RWPE2 (cell line): ENCODE results near the gene DTNBP1.

Experiments used
- ATAC-seq: fragments of 200-7000 bp; cut with Tn5 transposase; 3 replicates; pipeline ENCODE4 v1.9.1; 2021; ENCODE audit warnings: low read depth
- DNase-seq: peaks from one replicate; pipeline ENCODE4 v3.0.0-alpha.2; 2020; ENCODE audit warnings: low spot score
- H3K27ac ChIP-seq: fragments of 450-650 bp; 2 replicates; pipeline ENCODE4 v1.5.1; 2017; ENCODE audit warnings: mild to moderate bottlenecking; ENCODE audit not compliant: poor library complexity, severe bottlenecking
- H3K27me3 ChIP-seq: fragments of 250-450 bp; sonication (Bioruptor Pico); 2 replicates; pipeline ENCODE4 v1.5.1; 2021; ENCODE audit warnings: mild to moderate bottlenecking, moderate library complexity; ENCODE audit not compliant: insufficient read depth, poor library complexity, severe bottlenecking
- H3K36me3 ChIP-seq: fragments of 250-450 bp; sonication (Bioruptor Pico); 2 replicates; pipeline ENCODE4 v1.5.1; 2020; ENCODE audit warnings: low read depth, mild to moderate bottlenecking, moderate library complexity
- H3K4me1 ChIP-seq: fragments of 250-450 bp; sonication (Bioruptor Pico); 2 replicates; pipeline ENCODE4 v1.5.1; 2021; ENCODE audit warnings: mild to moderate bottlenecking, moderate library complexity; ENCODE audit not compliant: insufficient read depth, poor library complexity, severe bottlenecking
- H3K4me3 ChIP-seq: fragments of 250-450 bp; sonication (Bioruptor Pico); 2 replicates; pipeline ENCODE4 v1.5.1; 2021; ENCODE audit warnings: mild to moderate bottlenecking, moderate library complexity; ENCODE audit not compliant: severe bottlenecking
- H3K9me3 ChIP-seq: fragments of 250-450 bp; sonication (Bioruptor Pico); 2 replicates; pipeline ENCODE4 v1.5.1; 2021; ENCODE audit warnings: mild to moderate bottlenecking, moderate library complexity; ENCODE audit not compliant: severe bottlenecking
- CTCF ChIP-seq: fragments of 450-650 bp; IDR thresholded peaks from one replicate; pipeline ENCODE4 v1.5.1; 2017; ENCODE audit warnings: mild to moderate bottlenecking, moderate library complexity; ENCODE audit not compliant: poor library complexity, severe bottlenecking

DTNBP1 gene

GRCh38 chr6:15585760-15586214, 77.0 kb downstream of the DTNBP1 start:
- H3K36me3 ChIP-seq, result no peaks in the 10 kb centered on the region
- H3K9me3 ChIP-seq, result no peaks in the 10 kb centered on the region
- H3K4me3 ChIP-seq, result no peak overlapping the region
- ATAC-seq (no peak), DNase-seq (no peak)
- no peaks in the 10 kb centered on the region for H3K27me3 ChIP-seq
- TF ChIP-seq CTCF, result no peak
- no peaks in the 10 kb centered on the region for H3K4me1 ChIP-seq
- no peak overlapping the region for H3K27ac ChIP-seq

- Histone ChIP-seq H3K27me3 (no peaks in the 10 kb centered on the region), H3K27ac (no peak overlapping the region), H3K4me3 (no peak overlapping the region), H3K9me3 (no peaks in the 10 kb centered on the region), H3K4me1 (no peaks in the 10 kb centered on the region), H3K36me3 (no peaks in the 10 kb centered on the region)
- ATAC-seq (no peak), DNase-seq (no peak)
- no peak for TF ChIP-seq CTCF
Measured at GRCh38 chr6:15582499-15582898, 80.3 kb downstream of the DTNBP1 start.

- Histone ChIP-seq H3K27ac (no peak overlapping the region), H3K9me3 (no peaks in the 10 kb centered on the region), H3K27me3 (no peaks in the 10 kb centered on the region), H3K4me3 (no peak overlapping the region), H3K4me1 (no peaks in the 10 kb centered on the region), H3K36me3 (no peaks in the 10 kb centered on the region)
- DNase-seq, result no peak
- no peak for ATAC-seq
- no peak for TF ChIP-seq CTCF
Measured at GRCh38 chr6:15581751-15582150, 81.1 kb downstream of the DTNBP1 start.

GRCh38 chr6:15580326-15580725, 82.5 kb downstream of the DTNBP1 start:
- Histone ChIP-seq H3K27ac (no peak overlapping the region), H3K36me3 (no peaks in the 10 kb centered on the region), H3K9me3 (no peaks in the 10 kb centered on the region), H3K4me3 (no peak overlapping the region), H3K27me3 (no peaks in the 10 kb centered on the region), H3K4me1 (no peaks in the 10 kb centered on the region)
- DNase-seq (no peak), ATAC-seq (no peak)
- TF ChIP-seq CTCF, result no peak

- Histone ChIP-seq H3K27ac (no peak overlapping the region), H3K36me3 (no peaks in the 10 kb centered on the region), H3K4me1 (no peaks in the 10 kb centered on the region), H3K27me3 (no peaks in the 10 kb centered on the region), H3K4me3 (no peak overlapping the region), H3K9me3 (no peaks in the 10 kb centered on the region)
- no peak for ATAC-seq
- no peak for DNase-seq
- no peak for TF ChIP-seq CTCF
Measured at GRCh38 chr6:15578716-15579391, 84.0 kb downstream of the DTNBP1 start.
